ENCODE data around the gene SPOUT1.
"Not testable (repeated sequence)": the region's sequence is repeated elsewhere in the genome, so short reads cannot be mapped to it uniquely, and the experiment has no call there.

Gene SPOUT1

GRCh38 chr9:128810873-128811272, 18.7 kb downstream of the SPOUT1 start:
- no peak for DNase-seq (ENCODE audit: low read depth in 2 of 2)

DNA sequence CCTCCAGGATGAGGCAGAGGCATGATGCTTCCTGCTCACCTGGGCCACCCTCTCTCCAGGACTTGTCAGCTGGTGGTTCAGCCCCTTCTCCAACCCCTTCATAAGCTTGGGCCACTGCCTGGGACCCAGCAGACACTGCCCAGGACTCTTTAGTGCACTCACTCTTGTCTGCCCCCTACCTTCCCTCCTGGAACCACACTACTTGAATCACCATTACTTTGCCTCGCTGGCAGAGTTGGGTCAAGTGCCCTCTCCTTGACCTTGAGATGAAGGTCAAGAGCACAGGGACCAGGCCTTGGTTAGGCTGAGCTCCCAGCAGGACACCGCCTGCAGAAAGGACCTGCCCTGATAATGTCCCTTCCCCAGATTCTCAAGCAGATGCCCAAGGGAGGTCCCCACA, 19.8 kb downstream of the SPOUT1 start:
- DNase-seq (ENCODE audit: low read depth in 2 of 2): no peak

GRCh38 chr9:128809036-128809599, 20.5 kb downstream of the SPOUT1 start:
- no peak for DNase-seq (ENCODE audit: low read depth in 2 of 2)

- DNase-seq (ENCODE audit: low read depth in 2 of 2): no peak
Measured at GRCh38 chr9:128808543-128808942, 21.1 kb downstream of the SPOUT1 start.

DNA sequence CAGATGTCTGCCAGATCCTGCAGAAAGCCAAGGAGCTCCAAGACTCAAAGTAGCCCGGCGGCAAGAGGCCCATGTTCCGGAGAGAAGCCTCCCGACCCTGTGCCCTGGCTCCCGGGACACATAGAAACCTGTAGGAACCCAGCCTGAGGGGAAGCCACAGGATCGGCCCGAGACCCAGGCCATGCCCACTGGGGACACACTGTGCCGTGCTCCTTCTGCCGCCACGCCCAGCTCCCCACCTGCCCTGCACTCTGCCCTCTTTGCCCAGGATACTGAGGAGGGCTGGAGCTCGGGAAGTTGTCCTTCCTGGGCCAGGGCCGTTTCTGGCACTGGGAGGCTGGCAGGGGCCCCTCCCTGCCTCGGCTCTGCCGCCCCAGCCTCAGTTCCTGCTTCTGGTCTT, 21.8 kb downstream of the SPOUT1 start:
- DNase-seq (ENCODE audit: low read depth in 2 of 2): no peak

GRCh38 chr9:128805661-128806060, 23.9 kb downstream of the SPOUT1 start:
- DNase-seq (ENCODE audit: low read depth in 2 of 2): no peak

DNA sequence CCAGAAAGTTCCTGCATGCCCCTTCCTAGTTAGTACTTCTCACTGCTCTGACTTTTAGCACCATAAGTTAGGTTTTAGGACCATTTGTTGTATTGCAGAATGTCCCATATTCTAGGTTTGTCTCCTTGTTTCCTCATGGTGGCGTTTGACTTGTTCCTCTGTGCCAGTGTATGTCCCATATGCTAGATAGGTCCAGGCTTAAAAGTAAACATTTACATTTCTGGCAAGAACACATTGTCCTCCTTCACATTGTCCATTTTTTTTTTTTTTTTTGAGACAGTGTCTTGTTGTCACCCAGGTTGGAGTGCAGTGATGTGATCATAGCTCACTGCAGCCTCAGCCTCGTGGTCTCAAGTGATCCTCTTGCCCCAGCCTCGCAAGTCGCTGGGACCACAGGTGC, 27.1 kb downstream of the SPOUT1 start:
- no peak for DNase-seq (ENCODE audit: low read depth in 2 of 2)

- DNase-seq (ENCODE audit: low read depth in 2 of 2): no peak
Measured at GRCh38 chr9:128800061-128800460, 29.5 kb downstream of the SPOUT1 start.

DNA sequence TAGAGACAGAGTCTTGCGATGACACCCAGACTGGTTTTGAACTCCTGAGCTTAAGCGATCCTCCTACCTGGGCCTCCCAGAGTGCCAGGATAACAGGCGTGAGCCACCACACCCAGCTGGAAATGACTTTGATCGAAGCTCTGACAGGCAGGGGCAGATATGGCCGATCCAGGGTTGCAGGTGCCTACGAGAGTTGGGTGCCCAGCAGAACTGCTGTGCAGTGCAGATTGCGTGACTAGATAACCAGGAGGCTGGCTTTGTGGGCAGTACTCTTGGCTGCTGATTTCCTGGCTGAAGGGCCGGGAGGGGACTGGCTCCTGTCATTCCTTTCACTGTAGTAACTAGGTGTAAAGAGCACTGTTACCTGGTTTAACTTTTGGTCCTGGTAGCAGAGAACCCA, 30.7 kb downstream of the SPOUT1 start:
- DNase-seq (ENCODE audit: low read depth in 2 of 2): no peak

DNA sequence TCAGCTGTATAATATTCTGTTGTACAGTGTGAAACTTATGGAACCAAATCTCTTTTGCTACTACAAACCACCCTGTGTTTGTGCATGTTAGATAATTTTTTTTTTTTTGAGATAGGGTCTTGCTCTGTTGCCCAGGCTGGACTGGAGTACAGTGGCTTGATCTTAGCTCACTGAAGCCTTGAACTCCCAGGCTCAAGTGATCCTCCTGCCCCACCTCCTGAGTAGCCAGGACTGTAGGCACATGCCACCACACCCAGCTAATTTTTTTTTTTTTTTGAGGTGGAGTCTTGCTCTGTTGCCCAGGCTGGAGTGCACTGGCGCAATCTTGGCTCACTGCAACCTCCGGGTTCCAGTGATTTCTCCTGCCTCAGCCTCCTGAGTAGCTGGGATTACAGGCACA, 34.6 kb downstream of the SPOUT1 start:
- not testable (repeated sequence) for DNase-seq (ENCODE audit: low read depth in 2 of 2)

DNA sequence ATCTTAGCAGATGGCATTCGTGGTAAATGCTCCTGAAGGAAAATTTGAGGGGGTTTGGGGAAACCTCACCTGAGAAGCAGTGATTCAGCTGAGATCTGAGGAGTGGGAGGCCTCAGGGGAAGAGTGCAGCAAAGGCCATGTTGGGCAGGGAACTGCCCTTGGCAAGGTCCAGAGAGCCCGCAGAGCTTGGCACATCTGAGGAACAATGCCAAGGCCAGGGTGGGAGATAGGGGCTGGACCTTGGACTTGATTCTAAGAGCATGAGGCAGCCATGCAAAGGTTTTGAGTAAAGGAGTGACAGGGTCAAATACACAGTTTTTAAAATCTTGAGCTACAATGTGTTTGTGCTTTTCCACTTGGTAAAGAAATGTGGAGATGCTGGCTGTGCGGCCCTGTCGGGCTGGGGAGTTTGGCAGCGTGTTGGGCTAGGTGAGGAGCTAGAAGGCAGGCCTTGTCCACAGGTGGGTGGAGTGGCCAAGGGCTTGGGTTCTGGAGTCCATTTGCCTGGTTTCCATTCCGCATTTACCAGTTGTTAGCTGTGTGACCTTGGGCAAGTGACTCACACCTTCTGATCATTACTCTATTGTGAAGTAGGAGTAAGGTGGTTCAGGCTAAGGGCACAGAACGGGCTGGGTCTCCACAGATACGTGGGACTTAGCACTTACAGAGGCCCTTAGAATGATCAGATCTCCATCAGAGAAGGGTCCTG, 36.5 kb downstream of the SPOUT1 start:
- no peak for DNase-seq (ENCODE audit: low read depth in 2 of 2)

DNA sequence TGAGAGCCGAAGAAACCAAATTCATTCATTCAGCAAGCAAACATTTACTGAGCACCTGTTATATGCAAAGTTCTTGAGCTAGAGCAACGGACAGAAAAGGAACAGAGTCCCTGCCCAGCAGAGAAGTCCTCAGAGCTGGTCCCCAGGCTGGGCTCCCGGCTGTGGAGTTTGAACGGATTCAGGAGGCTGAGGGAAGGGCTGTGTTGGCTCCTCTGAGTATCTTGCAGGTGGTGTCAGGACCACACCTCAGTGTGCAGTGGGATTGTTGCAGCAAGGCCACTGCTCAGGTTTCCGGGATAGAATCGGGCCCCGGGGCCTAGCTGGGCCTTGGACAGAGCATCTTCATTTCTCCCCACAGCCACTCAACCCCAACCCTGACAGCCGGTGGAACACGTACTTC, 37.5 kb downstream of the SPOUT1 start:
- DNase-seq (ENCODE audit: low read depth in 2 of 2): no peak

- no peak for DNase-seq (ENCODE audit: low read depth in 2 of 2)
Measured at GRCh38 chr9:128790536-128790935, 39.1 kb downstream of the SPOUT1 start.

GRCh38 chr9:128788445-128788844, 41.1 kb downstream of the SPOUT1 start:
- no peak for DNase-seq (ENCODE audit: low read depth in 2 of 2)

DNA sequence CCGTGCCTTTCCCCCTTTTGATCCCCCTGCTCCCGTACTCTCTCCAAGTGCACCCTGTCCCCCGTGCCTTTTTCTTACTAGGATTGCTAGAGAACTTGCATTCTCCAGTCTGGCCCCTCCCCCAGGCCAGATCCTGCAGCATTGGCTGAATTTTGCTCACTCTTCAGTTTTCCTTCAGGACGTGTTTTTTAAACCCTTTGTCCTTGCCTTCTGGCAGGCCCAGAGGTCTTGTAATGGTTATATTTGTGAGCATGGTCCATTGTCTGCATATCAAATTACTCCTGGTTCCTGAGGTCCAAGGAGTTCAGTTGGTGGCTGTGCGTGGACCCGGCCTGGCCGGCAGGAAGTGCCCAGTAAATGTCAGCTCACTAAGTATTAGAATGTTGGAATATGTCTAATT, 41.9 kb downstream of the SPOUT1 start:
- DNase-seq (ENCODE audit: low read depth in 2 of 2): no peak

- peak; percentile 81 to 86 for DNase-seq (ENCODE audit: low read depth in 2 of 2)
Measured at GRCh38 chr9:128786681-128787601, 42.7 kb downstream of the SPOUT1 start, which contains the start of gene TBC1D13. TSS of gene TBC1D13 (plus strand) at chr9:128787253. CDS start at chr9:128787354, 101 bp downstream.

DNA sequence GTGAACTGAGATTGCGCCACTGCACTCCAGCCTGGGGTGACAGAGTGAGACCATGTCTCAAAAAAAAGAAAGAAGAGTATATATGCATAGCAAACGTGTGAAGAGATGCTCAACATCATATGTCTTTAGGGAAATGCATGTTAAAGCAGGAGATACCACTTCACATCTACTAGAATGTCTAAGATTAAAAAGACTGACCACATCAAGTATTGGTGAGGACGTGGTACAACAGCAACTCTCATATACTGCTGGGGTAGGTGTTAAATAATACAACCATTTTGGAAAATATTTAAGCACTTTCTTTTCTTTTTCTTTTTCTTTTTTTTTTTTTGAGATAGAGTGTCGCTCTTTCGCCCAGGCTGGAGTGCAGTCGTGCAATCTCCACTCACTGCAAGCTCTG, 44.2 kb downstream of the SPOUT1 start:
- DNase-seq (ENCODE audit: low read depth in 2 of 2): no peak

GRCh38 chr9:128782669-128783068, 46.9 kb downstream of the SPOUT1 start:
- DNase-seq (ENCODE audit: low read depth in 2 of 2): no peak

DNA sequence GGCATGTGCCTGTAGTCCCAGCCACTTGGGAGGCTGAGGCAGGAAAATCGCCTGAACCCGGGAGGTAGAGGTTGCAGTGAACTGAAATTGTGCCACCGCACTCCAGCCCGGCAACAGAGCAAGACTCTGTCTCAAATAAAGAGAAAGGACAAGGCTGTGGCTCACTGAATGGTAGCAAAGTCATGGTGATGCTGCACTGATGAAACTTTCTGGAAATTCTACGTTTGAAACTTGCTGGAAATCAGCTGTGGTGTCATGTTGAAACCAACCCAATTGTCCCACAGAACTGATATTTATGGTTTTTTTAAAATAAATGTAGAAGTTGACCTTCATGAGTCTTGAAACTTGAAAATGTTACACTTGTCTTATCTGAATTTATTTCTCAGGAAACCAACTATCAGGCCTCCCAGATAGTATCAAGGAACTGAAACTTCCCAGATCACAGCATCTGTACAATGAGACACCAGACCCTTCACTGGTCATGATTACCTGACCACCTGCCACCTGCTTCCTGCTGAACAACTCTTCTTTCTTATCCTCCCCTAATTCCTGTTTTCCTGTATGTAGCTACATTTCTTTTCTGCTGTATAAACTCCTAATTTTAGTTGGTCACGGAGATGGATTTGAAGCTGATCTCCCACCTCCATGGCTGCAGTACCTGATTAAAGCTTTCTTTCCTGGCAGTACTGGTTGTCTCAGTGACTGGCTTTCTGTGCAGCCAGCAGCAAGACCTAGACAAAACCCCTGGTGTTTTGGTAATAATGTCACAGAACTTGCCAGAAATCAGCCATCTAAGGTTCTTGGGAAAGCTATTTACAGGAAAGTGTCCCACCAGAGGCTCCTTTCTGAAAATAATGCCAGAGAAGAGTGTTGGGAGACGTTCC, 48.2 kb downstream of the SPOUT1 start:
- DNase-seq (ENCODE audit: low read depth in 2 of 2): no peak

GRCh38 chr9:128780093-128780492, 49.5 kb downstream of the SPOUT1 start:
- not testable (repeated sequence) for DNase-seq (ENCODE audit: low read depth in 2 of 2)

- DNase-seq (ENCODE audit: low read depth in 2 of 2): no peak
Measured at GRCh38 chr9:128774804-128775203, 54.8 kb downstream of the SPOUT1 start.

GRCh38 chr9:128773049-128773448, 56.5 kb downstream of the SPOUT1 start:
- DNase-seq (ENCODE audit: low read depth in 2 of 2): no peak

Data from stimulated activated CD8-positive, alpha-beta memory T cell treated with anti-CD3 and anti-CD28 coated beads, Interleukin-2, amount 100 ng/mL, for 48 hours (primary cell).